ENCODE results near the gene OR6C65.
"Not testable (repeated sequence)": the region's sequence is repeated elsewhere in the genome, so short reads cannot be mapped to it uniquely, and the experiment has no call there.

The OR6C65 gene

DNA sequence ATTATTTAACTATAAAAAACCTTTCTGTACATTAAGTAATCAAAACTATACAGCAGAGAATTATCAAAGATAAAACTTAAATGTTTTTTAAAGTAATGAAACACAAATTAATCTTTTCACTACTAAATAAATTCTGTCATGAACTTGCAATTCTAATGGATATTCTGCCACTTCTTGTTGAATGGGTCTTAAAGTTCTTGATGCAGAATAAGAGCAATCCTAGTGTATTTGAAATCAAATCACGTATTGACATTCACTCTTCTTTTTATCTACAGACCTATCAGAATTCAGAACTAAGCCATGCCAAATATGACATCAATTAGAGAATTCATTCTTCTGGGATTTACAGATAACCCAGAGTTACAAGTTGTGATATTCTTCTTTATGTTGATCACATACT lies at the start of gene OR6C65:
TSS of gene OR6C65 (plus strand) at position 301 of the 400 bp plus-strand sequence. CDS start at position 301, 0 bp downstream.
- DNase-seq, result no peak

DNA sequence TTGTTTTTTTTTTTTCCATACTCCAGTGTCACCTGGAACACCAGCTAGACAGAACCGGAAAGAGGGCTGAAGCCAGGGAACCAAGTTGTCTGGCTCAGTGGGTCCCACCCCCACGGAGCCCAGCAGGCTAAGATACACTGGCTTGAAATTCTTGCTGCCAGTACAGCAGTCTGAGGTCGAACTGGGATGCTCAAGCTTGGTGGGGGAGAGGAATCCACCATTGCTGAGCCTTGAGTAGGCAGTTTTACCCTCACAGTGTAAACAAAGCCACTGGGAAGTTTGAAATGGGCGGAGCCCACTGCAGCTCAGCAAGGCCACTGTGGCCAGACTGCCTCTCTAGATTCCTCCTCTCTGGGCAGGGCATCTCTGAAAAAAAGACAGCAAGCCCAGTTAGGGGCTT lies 45.0 kb upstream of the OR6C65 start:
- DNase-seq, result not testable (repeated sequence)

DNA sequence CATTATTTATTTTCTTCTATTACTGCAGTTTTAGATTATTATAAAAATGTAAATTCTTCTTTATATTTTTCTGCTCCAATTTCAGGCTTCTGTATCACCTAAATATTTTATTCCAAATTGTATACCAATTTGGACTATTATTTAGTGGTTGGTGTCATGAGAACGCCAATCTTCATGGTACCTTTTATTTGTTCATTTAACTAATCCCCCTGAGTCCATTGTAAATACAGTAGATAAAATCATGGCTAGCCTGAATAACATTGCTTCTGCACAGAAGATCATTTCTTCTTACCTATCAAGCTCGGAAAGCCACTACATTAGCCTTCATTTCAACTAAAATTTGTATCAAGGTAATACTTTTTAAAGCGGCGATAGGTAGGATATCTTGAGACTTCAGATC lies 37.7 kb upstream of the OR6C65 start, which contains the start of gene OR6C75:
TSS of gene OR6C75 (plus strand) at position 301 of the 400 bp plus-strand sequence. CDS start 2,136 bp downstream, outside the sequence.
- no peak for DNase-seq

DNA sequence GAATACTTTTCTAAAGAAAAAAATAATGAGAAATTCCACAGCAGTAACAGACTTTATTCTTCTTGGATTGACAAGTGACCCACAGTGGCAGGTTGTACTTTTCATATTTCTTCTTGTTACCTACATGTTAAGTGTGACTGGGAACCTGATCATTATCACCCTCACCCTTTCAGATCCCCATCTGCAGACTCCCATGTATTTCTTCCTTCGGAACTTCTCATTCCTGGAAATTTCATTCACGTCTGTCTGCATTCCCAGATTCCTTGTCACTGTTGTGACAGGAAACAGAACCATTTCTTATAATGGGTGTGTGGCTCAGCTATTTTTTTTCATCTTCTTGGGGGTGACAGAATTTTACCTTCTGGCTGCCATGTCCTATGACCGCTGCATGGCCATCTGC lies 35.2 kb upstream of the OR6C65 start:
- DNase-seq, result no peak

DNA sequence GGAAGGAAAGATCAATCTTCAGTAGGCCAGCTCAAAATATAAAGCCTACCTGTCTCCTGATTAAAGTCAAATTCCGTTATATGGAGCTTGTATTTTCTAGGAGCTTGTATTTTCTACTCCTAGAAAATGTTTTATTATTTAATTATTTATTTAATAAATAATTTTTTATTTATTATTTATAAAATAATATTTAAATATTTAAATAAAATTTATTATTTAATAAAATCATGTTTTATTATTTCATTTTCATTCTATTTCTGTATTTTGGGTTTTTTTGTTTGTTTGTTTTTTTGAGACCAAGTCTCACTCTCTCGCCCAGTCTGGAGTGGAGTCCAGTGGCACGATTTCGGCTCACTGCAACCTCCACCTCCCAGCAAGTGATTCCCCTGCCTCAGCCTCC lies 27.8 kb upstream of the OR6C65 start:
- DNase-seq, result no peak

DNA sequence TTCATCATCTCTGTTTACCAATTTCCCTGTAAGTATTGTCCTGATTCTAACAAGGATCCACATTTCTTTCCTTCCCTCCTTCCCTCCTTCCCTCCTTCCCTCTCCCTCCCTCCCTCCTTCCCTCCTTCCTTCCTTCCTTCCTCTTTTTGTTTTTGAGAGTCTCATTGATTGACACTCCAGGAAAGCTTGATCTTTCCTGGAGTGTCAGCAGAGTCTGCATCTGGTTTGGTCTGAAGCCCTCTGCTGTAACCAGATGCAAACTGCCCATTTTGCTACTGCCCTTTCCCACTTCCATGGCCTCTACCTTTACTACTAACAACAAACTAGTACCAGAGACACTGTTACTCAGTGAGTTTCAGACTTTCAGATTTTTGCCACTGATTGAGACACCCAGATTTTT lies 14.4 kb upstream of the OR6C65 start:
- no peak for DNase-seq

DNA sequence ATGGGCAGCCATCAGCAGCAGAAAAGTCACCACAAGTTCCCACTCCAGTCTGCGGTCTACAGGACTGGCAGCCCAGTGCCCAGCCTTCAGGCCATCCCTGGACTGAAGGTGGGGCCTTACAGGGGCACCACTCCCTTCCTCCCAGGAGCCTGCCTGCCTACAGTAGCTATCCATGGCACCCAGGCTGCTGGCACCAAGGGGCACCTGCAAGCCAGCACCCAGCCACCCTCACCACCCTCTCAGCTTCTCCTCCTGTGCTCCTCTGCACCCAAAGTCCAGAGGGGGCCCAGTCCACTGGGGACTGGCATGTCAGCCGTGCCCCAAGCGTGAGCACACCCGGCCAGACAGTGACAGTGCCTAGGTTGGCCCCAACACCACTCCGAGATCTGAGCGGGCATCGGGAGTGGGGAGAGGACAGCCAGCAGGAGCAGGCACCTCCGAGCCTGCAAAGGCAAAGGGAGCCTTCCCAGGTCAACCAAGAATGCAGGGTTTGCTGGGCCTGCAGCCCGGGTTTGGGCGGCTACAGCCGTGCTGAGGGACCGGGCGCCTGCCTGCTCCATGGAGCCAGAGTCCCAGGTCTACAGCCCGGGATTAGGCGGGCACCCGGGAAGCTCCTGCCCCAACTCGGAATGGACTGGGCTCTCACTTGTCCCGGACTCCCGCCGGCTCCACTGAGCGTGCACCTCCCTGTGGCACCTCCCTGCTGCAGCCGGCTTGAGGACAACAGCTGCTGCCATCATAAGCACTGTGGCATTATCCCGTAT lies 8.1 kb upstream of the OR6C65 start:
- no peak for DNase-seq

DNA sequence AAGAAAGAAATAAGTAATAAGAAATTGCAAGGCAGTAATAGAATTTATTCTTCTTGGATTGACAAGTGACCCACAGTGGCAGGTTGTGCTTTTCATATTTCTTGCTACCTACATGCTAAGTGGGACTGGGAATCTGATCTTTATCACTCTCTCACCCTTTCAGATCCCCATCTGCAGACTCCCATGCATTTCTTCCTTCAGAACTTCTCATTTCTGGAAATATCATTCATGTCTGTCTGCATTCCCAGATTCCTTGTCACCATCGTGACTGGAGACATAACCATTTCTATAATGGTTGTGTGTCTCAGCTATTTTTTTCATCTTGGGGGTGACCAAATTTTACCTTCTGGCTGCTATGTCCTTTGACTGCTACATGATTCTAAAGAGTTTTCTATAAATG lies 4.0 kb upstream of the OR6C65 start:
- DNase-seq, result no peak

DNA sequence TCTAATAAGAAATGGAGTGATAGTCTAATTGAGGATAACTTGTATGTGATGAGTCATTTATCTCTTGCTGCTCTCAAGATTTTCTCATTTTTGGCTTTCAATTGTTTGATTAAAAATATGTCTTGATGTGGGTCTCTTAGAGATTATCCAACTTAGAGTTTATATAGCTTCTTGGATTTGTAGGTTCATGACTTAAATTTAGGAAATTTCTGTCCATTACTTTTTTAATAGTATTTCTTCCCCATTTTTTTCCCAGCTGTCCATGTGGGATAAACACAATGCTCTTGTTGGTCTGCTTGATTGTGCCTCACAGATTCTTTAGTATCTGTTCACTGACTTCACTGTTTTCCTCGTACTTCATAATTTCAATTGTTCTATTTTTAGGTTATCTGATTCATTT lies 7.5 kb downstream of the OR6C65 start:
- DNase-seq, result no peak

DNA sequence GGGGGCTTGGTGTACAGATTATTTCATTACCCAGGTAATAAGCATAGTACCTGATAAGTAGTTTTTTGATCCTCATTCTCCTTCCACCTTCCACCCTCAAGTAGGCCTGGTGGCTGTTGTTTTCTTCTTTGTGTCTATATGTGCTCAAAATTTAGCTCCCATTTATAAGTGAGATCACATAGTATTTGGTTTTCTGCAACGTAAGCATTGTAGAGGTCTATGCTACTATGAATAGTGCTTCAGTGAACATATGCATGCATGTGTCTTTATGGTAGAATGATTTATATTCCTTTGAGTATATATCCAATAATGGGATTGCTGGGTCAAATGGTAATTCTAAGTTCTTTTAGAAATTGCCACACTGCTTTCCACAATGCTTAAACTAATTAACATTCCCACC lies 8.8 kb downstream of the OR6C65 start:
- DNase-seq, result not testable (repeated sequence)

DNA sequence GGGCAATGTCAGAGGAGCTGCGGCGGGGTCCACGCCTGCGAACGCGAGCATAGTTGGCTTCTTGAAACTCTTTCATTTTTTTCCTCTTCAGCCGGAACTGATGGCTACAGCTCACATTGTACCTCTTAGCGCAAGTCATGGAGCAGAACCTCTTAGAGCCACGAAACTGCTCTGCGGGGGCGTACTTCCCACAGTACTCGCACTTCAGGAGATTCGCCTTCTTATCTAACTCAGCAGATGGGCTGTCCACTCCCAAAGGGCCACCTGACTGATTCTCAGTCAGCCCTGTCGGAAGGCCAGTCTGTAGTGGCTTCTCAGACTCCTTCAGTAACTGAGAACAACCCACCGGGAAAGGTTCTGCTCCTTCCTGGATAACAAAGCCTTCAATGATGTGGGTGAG lies 11.8 kb downstream of the OR6C65 start:
- not testable (repeated sequence) for DNase-seq

DNA sequence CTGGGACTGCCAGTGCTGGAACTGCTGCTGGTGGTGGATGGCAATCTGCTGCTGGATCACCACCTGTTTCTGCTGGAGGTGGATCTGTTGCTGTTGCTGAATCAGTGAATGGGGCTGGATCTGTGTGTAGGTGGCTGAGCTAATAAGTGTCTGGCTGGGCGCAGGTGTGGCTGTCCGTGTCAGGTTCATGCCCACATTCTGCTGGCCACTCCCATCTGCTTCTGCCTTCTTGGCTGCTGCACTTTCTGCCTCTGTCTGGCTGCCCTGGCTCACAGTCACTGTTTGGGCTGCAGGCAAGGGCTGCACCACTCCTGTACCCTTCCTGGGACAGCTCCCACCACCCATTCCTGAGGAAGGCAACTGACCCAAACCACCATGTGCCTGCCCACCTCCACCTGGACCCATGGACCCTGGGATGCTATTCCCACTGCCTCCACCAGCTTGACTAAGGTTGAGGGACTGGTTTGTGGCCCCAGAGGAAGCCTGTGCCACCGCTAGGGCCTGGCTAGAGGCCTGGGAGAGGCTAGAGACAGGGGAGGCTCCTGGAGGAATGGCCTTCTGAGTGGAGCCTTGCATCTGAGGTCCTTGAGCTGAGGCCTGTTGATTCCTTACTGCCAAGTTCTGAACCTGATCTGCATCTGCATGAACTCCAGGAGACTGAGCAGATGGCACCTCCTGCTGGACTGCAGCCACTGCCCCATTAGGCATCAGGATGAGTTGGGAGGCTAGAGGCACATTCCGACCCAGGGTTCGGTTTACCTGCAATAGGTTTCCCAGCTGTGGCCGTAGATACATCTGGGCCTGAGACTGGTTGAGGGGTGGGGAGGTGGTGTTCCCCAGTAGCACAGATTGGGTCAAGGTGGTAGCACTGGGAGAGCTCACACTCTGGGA lies 13.4 kb downstream of the OR6C65 start:
- DNase-seq, result not testable (repeated sequence)

DNA sequence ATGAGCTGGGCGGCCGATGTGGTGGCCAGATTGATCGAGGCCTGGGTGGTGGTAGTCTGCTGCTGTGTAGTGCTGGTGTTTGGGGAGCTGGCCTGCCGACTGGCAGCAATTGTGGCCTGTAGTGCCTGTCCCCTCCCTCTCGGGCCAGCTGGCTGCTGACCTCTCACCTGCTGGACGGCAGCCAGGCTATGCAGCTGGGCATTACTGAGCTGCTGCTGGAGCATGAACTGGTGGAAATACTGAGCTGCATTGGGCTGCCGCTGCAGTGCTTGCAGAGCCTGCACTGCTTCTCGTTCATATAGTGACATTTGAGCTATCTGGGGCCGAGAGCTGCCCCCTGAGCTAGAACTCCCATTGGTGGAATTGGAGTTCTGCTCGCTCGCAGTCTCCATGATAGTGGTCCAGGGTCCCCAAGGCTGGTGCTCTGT lies 14.1 kb downstream of the OR6C65 start:
- DNase-seq, result not testable (repeated sequence)

DNA sequence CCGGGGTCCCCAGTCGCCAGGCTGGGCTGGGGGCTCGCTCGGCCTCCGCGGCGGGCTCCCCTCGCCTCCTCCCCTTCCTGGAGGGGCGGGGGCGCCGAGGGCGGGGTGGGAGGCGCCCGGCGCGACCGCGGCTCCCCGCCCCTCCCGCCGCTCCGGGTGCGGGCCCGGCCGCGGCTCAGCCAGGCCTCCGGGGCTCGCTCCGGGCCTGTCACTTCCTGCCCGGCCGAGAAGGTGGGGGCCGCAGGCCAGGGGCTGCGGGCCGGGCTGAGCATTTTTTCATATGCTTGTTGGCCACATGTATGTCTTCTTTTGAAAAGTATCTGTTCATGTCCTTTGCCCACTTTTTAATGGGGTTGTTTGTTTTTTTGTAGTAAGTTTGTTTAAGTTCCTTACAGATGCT lies 14.6 kb downstream of the OR6C65 start:
- not testable (repeated sequence) for DNase-seq

DNA sequence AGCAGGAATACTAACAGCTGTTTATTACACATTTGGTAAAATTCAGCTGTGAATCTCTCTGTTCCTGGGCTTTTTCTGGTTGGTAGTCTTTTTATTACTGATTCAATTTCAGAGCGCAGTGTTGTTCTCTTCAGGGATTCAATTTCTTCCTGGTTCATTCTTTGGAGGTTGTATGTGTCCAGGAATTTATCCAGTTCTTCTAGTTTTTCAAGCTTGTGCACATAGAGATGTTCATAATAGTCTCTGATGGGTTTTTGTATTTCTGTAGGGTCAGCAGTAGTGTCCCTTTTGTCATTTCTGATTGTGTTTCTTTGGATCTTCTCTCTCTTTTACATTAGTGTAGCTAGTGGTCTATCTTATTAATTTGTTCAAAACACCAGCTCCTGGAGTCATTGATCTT lies 16.6 kb downstream of the OR6C65 start:
- no peak for DNase-seq

DNA sequence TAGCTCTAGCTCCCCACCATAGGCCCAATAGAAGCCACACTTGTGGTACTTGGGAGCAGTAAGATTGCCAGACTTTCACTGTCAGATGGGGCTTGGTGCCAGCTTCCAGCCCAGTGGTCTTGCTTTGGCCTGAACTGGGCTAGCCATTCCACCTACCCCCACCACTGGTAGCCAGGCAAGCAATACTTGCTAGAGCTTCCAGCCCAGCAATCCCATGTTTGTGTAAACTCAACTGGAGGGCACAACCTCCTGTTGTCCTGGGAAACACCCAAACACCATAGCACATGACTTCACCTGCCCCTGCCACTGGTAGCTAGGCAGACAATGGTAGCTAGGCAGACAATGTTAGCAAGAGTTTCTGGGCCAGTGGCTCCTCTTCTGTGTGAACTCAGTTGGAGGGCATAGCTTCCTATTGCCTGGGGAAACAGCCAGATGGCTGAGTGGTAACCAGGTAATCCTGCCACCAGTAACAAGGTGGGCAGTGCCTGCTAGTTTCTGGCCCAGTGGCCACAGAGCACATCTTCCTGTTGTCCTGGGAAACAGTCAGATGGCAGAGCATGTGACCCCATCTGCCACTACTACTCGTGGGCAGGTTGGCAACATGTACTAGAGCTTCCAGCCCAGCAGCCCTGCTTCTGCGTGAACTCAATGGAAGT lies 20.1 kb downstream of the OR6C65 start:
- no peak for DNase-seq

DNA sequence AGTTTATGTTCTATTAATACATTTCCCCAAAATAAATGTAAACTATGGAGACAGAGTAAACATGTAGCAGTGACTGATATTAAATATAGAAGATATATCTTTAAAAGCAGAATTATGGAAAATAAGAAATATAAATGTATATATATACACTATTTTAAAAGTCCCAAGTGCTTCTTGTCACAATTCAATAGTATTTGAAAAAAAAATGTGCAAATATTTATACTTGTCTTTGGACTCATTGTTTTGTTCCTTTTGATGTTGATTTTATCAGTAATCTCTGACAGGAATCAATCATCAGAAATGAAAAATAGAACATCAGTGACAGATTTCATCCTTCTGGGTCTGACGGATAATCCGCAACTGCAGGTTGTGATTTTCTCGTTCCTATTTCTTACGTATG lies 25.6 kb downstream of the OR6C65 start, which contains the start of gene OR6C76:
TSS of gene OR6C76 (plus strand) at position 301 of the 400 bp plus-strand sequence. CDS start at position 301, 0 bp downstream.
- no peak for DNase-seq

DNA sequence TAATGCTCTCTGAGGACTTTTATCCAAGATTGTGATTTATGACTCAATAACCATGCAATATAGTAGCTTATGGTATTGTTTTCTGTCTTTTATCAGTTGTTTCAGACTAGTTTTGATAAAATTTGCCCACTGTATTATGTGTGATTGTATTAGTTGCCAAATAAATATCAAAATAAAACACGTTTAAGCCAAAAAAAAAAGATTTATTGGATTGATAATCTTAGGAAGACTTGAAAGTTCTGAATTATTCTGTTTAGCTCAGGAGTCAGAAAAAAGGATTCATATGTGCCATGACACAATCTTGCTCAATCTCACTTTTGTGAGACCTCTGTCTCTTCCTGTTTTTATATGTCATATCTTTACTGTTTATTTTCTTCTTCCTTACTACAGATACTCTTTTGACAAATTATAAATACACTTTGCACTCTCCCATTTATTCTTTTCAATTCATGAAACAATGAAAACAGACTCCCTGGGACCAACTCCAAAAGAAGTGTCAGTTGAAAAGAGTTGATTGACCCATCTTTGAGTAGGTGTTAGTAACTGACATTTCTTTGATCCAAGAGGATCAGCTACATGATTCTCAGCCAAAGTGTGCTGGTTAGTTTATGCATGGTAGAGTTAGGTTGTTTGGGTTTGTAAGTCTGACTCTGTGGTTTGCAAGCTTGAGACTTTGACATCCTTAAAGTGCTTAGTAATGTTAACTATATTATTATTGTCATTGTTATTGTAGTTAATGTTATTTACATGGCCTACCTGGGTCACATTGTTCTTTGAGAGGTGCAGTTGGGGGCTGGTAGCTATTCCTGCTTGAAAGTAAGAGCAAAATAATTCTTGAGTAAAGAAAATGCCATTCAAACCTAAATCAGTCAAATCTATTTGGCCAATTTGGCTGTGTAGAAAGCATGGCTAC lies 28.3 kb downstream of the OR6C65 start:
- DNase-seq, result no peak

DNA sequence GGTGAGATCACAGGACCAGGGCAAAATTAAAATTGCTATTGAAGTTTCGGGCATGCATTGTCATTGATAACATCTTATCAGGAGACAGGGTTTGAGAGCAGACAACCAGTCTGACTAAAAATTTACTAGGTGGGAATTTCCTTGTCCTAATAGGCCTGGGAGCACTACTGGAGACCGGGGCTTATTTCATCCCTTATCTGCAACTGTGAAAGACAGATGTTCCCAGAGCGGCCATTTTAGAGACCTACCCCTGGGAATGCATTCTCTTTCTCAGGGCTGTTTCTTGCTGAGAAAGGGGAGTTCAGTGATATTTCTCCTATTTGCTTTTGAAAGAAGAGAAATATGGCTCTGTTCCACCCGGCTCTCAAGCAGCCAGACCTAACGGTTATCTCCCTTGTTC lies 40.9 kb downstream of the OR6C65 start:
- DNase-seq, result not testable (repeated sequence)

DNA sequence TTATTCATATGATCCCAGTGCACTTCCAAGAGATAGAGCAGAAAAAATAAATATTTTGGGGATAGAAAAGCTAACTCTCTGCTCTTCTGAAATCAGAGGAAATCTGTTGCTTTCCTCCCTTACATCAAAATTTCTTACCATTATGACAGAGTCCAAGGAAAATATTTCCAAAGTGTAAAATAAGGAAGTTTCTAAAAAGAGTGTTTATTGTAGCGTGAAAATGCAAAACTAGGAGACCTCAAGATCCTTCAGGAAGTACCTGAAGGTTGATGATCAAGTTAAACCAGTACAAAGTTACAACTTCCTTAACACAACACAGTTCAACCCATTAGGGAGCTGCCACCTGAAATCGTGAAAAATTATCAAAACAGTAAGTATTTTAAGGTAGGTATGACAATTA lies 43.4 kb downstream of the OR6C65 start, which contains the start of gene OR6C2:
TSS of gene OR6C2 (plus strand) at position 301 of the 400 bp plus-strand sequence. CDS start 8,138 bp downstream, outside the sequence.
- no peak for DNase-seq

DNA sequence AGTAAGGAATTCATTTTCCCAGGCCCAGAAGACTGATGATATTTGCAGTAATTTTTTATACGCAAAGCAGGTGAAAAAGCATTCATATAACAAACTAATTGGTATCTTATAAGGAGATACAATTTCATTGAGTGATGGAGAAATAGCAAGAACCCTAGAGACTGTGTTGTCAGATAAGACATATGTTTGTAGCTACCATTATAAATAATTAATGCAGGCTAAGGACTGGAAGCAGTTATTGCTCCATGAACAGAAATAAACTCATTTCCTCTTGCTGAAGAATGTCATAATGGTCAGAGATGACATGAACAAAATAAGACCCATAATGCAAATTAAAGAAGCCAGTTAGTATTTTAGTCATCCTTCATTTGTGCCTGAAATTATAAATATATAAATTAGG lies 45.0 kb downstream of the OR6C65 start:
- DNase-seq, result no peak

DNA sequence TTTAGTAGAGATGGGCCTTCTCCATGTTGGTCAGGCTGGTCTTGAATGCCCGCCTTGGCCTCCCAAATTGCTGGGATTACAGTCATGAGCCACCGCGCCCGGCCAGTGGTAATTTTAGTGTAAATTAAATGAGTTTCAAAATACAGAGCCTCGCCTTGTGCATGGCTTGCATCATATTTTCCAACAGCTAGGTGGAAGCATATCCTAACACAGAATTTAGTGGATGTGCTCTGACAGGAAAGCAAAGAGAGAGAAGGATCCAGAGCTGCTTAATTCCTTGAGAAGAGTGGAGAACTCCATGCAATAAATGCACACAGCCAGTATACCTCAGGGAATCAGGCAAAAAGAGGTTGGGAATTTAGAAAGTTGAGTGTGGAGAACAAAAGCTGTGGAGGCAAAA lies 46.0 kb downstream of the OR6C65 start:
- DNase-seq, result no peak

Measured in activated T-cell treated with anti-CD3 and anti-CD28 coated beads, Interleukin-2, amount 50 U/mL, for 48 hours (primary cell).